GM18526 (cell line): Measurements from ENCODE around the gene TMEM100.

Experiments used
- POLR2A ChIP-seq: IDR thresholded peaks from 3 replicates; pipeline ENCODE4 v1.6.1; 2011; ENCODE audit not compliant: insufficient read length; ENCODE audit errors: extremely low read depth

TMEM100 gene

DNA sequence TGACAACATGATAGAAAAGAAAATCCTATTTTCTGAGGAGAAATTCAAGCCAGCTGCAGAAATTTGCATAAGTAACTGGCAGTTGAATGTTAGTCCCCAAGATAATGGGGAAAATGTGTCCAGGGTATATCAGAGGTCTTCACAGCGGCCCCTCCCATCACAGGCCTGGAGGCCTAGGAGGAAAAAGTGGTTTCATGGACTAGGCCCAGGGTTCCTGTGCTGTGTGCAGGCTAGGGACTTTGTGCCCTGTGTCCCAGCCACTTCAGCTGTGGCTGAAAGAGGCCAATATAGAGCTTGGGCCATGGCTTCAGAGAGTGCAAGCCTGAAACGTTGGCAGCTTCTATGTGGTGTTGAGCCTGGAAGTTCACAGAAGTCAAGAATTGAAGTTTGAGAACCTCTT is 35.6 kb downstream of the TMEM100 start:
- TF ChIP-seq POLR2A: no peak

DNA sequence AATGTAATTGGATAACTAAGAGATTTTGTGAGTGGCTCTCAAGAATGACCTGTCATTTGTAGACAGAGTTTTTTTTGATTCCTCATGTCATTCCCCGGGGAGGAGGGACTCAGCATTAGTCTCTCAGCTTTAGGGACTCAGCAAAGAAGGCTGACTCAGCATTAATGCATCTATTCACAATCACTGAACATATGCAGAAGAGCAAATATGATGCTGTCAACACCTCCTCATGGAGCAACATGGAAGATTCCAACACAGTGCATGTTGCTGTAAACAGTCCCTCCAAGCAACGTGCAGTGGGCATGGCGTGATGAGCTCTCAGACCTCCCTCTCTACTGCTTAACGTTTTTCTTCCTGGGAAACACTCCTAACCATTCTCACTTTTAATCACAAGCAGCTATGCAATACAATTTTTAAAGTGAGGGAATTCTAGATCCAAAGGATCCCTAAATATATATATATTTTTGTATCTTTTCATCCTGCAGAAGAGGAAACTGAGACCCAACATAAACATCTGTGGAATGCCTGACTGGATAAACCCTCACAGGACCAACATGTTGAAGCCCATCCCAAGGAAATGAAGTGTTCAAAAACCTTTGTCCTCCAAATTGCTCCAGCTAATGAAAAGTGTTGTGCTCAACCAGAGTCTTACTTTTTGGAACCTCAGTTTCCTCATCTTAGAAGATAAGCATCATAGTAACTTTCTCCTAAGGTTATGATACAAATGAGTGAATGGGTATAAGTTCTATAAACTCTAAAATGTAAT is 38.9 kb downstream of the TMEM100 start:
- no peak for TF ChIP-seq POLR2A

DNA sequence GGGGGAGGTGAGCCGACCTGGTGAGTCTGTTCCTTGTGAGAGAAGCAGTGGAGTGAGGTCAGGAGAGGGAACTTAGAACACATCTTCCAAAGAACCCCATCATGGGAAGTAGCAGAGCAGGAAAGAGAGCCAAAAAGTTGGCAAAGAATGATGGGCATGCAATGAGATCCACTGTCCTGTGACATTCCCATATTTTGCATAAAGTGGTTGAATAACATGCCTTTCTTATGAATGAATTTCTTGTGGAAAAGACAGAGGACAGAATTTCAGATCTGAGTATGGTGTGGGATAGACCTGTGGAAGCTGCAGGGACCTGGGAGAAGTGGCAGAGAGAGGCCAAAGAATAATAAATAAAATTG is 41.3 kb downstream of the TMEM100 start:
- TF ChIP-seq POLR2A: no peak

DNA sequence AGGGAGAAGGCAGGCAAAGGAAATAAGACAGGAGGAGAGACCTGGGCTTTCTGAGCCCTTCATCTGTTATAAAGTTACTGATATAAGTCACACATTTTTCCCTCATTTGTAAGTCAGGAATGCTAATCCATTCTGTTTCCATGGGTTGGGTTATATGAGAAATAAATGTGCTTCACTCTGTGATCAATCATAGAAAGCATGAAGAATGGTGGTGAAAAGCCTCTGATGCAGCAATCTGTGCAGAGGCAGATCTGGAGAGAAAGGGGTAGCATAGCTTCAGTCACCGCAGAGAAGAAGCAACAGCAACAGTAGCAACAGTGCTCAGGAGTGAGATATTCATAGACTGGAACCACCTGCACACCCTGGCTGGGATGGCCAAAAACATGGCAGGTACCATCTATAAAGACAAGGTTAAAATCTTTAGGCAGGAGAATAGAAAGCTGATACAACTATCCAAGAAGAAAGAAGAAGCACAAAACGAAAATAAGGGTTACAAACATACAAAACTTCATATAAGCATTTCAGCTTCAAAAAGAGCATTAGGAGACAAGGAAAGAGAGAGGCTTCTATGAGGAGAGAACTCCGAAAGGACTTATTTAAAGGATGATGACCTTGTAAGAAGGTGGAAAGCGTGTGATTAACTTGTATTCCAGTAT is 41.9 kb downstream of the TMEM100 start:
- TF ChIP-seq POLR2A: no peak

DNA sequence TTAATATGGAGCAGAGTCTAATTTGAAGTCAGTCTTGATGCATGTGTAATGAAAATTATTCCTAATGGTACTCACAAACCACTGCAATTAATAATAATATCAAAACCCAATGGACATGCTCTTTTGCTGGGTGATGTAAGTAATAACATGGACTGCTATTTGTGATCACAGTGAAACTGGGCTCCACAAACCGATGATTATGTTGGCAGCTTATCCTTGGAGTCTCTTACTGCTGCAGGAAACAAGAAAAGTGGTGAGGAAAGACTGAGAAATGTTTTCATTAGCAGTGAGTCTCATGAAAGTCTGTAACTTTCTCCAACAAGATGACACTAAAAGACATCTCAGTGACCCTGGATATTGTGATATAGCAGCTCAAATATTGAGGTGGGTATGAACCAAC is 45.2 kb downstream of the TMEM100 start:
- no peak for TF ChIP-seq POLR2A

DNA sequence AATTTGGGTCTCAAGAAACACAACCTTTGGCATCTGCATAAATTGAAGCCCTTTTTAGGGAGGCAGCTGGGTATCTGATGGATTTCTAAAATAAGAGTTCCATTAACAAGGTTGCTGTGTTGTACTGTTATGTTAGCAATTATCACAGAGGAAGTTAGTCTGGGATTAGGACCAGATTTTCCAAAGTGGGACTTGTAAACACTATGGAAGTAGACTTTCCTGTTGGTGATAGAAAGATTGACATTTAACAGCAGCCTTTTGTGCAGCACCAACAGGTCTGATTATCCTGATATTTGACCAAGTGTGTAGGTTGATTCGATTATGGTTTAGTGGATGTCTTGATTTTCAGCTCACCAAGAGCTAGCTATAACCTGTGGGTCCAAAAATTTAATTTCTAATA is 46.4 kb downstream of the TMEM100 start:
- TF ChIP-seq POLR2A: no peak

DNA sequence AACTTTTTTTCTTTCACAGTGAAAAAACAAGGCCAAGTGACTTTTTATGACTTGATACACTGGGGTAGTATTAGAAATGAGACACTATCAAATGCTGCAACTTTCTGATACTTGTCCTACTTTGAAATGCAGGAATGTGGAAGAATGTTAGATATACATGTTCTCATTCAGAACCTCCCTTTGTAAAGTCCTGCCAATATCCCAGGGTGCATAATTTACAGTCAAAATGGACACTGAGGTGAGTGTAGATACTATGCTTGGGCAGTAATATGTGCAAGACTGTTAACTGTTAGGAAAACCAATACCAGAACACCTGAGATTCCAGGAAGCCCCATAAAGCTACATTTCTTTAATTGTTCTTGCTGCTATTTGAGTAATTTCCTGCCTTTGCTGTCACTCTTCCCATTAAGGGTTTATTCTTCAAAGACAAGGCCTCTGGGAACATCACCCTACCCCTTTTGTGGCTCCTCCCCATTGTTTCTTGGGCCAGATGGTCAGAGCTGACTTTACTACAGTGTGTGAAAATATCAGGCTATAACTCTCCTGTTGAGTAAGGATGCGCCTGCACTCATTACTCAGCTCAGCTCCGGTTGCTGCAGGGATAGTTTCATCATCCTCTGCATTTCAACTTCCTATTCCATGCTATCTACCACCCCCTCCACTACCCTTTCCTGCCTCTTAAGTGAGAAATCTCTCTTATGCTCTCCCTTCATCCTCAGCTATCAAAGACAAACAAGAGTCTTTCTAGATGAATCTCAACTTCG is 48.7 kb downstream of the TMEM100 start:
- TF ChIP-seq POLR2A: no peak

DNA sequence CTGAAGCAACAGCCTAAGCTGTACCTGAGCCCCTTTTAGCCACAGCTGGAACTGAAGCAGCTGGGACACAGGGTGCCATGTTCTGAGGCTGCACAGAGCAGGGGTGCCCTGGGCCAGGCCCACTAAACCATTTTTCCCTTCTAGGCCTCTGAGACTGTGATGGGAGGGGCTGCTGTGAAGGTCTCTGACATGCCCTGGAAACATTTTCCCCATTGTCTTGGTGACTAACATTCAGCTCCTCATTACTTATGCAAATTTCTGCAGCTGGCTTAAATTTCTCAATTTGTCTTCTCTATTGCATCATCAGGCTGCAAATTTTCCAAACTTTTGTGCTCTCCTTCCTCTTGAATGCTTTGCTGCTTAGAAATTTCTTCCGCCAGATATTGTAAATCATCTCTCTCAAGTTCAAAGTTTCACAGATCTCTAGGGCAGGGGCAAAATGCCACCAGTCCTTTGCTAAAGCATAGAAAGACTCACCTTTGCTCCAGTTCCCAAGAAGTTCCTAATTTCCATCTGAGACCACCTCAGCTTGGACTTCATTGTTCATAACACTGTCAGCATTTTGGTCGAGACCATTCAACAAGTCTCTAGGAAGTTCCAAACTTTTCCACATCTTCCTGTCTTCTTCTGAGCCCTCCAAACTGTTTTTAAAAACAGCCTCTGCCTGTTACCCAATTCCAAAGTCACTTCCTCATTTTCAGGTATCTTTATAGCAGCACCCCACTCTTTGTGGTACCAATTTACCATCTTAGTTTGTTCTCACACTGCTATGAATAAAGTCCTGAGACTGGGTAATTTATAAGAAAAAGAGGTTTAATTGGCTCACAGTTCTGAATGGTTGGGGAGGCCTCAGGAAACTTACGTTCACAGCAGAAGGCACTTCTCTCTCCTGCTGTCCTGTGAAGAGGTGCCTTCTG is 49.8 kb downstream of the TMEM100 start:
- no peak for TF ChIP-seq POLR2A
